Mesenchymal stem cell (in vitro differentiated cells and primary cell): ENCODE measurements around the gene VPS33B. TPM values are rescaled to one million over a fixed set of nuclear protein-coding genes. Genes with fewer than 3 reads are reported as not detected.

ENCODE experiments used
- small RNA-seq: library from polyadenylated mRNA; stranded (forward); fragments of <200 nt; extraction: miRNeasy Mini kit (QIAGEN cat#:217004); gene quantifications from one replicate; pipeline ENCODE3, GENCODE V24; 2013; ENCODE audit warnings: low read depth

Gene VPS33B

Small RNAs within 50 kb of the gene (small RNA-seq; reads per million reads assigned to genes)
- gene RF00019: not detected
